Measurements from ENCODE around the gene MSL3B.
A peak's percentile ranks its signal among the peaks of the same experiment; 100 is the strongest.

MSL3B gene

GRCh38 chr2:233865838-233866237, 2.3 kb downstream of the MSL3B start:
- no peaks in the 10 kb centered on the region for H3K4me1 ChIP-seq
- H3K36me3 ChIP-seq (ENCODE audit: low read depth, missing control alignments): no peaks in the 10 kb centered on the region
- intact Hi-C loops (cut with DNase I; ENCODE audit: low total_unique reads): no loop called here
- no peaks in the 10 kb centered on the region for H3K27me3 ChIP-seq
- 78 to 80% methylated on average over 3 of the region's 3 CpGs for WGBS, 2 donors
- no peak for DNase-seq
- H3K4me3 ChIP-seq: no peak overlapping the region
- H3K9me3 ChIP-seq: no peaks in the 10 kb centered on the region
- TF ChIP-seq CTCF (IDR thresholded peaks at IDR 0.05): peak in 1 of 3 experiments; percentile 21
- TF ChIP-seq POLR2A (IDR thresholded peaks at IDR 0.05): no peak
- no peak overlapping the region for H3K27ac ChIP-seq

- Histone ChIP-seq H3K27ac (no peak overlapping the region), H3K27me3 (no peaks in the 10 kb centered on the region), H3K4me3 (no peak overlapping the region), H3K4me1 (no peaks in the 10 kb centered on the region), H3K36me3 (ENCODE audit: low read depth, missing control alignments) (no peaks in the 10 kb centered on the region), H3K9me3 (no peaks in the 10 kb centered on the region)
- 70 to 79% methylated on average over 4 of the region's 4 CpGs for WGBS, 2 donors
- DNase-seq: no peak
- TF ChIP-seq POLR2A (IDR thresholded peaks at IDR 0.05): no peak
- TF ChIP-seq CTCF (IDR thresholded peaks at IDR 0.05): no peak
- intact Hi-C loops (cut with DNase I; ENCODE audit: low total_unique reads): no loop called here
These were observed 5.9 kb downstream of the MSL3B start for GRCh38 chr2:233862261-233862768.

- WGBS, 2 donors: 89 to 93% methylated on average over 4 of the region's 4 CpGs
- intact Hi-C loops (cut with DNase I; ENCODE audit: low total_unique reads): no loop called here
- H3K4me3 ChIP-seq: no peak overlapping the region
- H3K27ac ChIP-seq: no peak overlapping the region
- no peak for DNase-seq
- no peaks in the 10 kb centered on the region for H3K4me1 ChIP-seq
- H3K36me3 ChIP-seq (ENCODE audit: low read depth, missing control alignments): no peaks in the 10 kb centered on the region
- no peak for TF ChIP-seq CTCF (IDR thresholded peaks at IDR 0.05)
- no peak for TF ChIP-seq POLR2A (IDR thresholded peaks at IDR 0.05)
- H3K9me3 ChIP-seq: no peaks in the 10 kb centered on the region
- no peaks in the 10 kb centered on the region for H3K27me3 ChIP-seq
These were observed 9.9 kb downstream of the MSL3B start for GRCh38 chr2:233858331-233858730.

- H3K36me3 ChIP-seq (ENCODE audit: low read depth, missing control alignments): no peaks in the 10 kb centered on the region
- no peaks in the 10 kb centered on the region for H3K9me3 ChIP-seq
- 51 to 55% methylated on average over 8 to 9 of the region's 9 CpGs for WGBS, 2 donors
- peak; percentile 44 for DNase-seq
- intact Hi-C loops (cut with DNase I; ENCODE audit: low total_unique reads): no loop called here
- H3K4me3 ChIP-seq: no peak overlapping the region
- TF ChIP-seq POLR2A (IDR thresholded peaks at IDR 0.05): no peak
- TF ChIP-seq CTCF (IDR thresholded peaks at IDR 0.05): peak in 2 of 3 experiments; percentile 31 to 48
- no peaks in the 10 kb centered on the region for H3K27me3 ChIP-seq
- no peak overlapping the region for H3K27ac ChIP-seq
- H3K4me1 ChIP-seq: no peaks in the 10 kb centered on the region
These were observed 10.6 kb downstream of the MSL3B start for GRCh38 chr2:233857511-233858141.

GRCh38 chr2:233856184-233856583, 12.0 kb downstream of the MSL3B start:
- intact Hi-C loops (cut with DNase I; ENCODE audit: low total_unique reads): no loop called here
- Histone ChIP-seq H3K27me3 (no peaks in the 10 kb centered on the region), H3K4me1 (no peaks in the 10 kb centered on the region), H3K27ac (no peak overlapping the region), H3K4me3 (no peak overlapping the region), H3K9me3 (no peaks in the 10 kb centered on the region), H3K36me3 (ENCODE audit: low read depth, missing control alignments) (no peaks in the 10 kb centered on the region)
- 78% methylated on average over 5 of the region's 5 CpGs for WGBS, 2 donors
- TF ChIP-seq POLR2A (IDR thresholded peaks at IDR 0.05) (no peak), CTCF (IDR thresholded peaks at IDR 0.05) (no peak)
- DNase-seq: no peak
